Measurements from ENCODE around the gene ACTL7B. TPM values are rescaled to one million over a fixed set of nuclear protein-coding genes. Genes with fewer than 3 reads are reported as not detected.

Gene ACTL7B
- total and polyA plus RNA-seq, 2 donors (not counting 1 experiment from before 2014, with no cell fraction given), result not detected

- TF ChIP-seq CTCF (conservative IDR thresholded peaks at IDR 0.05 in 1 of 2, IDR thresholded peaks at IDR 0.05 in 1 of 2; ENCODE audit: low read depth in 1 of 2, low read length in 2 of 2), result no peak
- no peak for TF ChIP-seq EZH2 (IDR thresholded peaks at IDR 0.05; ENCODE audit: low read length, missing control alignments)
- H3K9me3 ChIP-seq (ENCODE audit: control insufficient read depth, insufficient read depth, low read depth, low read length), result no peaks in the 10 kb centered on the region
Observed at GRCh38 chr9:108836319-108836718, 19.5 kb downstream of the ACTL7B start.

GRCh38 chr9:108835831-108836230 is 20.0 kb downstream of the ACTL7B start:
- no peak overlapping the region for H3K9ac ChIP-seq (ENCODE audit: insufficient read depth, low read length)
- no peak for DNase-seq (ENCODE audit: low read depth in 2 of 2)
- no peaks in the 10 kb centered on the region for H3K4me1 ChIP-seq (ENCODE audit: control insufficient read depth, extremely low read depth, insufficient read depth, low read length)
- H4K20me1 ChIP-seq (ENCODE audit: control insufficient read depth, extremely low read depth, insufficient read depth, low read length), result no peaks in the 10 kb centered on the region
- no peak overlapping the region for H3K27ac ChIP-seq (ENCODE audit: insufficient read depth, low read length)
- H2AFZ ChIP-seq (ENCODE audit: low read length), result no peak overlapping the region
- no peaks in the 10 kb centered on the region for H3K36me3 ChIP-seq (ENCODE audit: control insufficient read depth, insufficient read depth, low read length)
- TF ChIP-seq CTCF (conservative IDR thresholded peaks at IDR 0.05 in 1 of 2, IDR thresholded peaks at IDR 0.05 in 1 of 2; ENCODE audit: low read depth in 1 of 2, low read length in 2 of 2) (no peak), EZH2 (IDR thresholded peaks at IDR 0.05; ENCODE audit: low read length, missing control alignments) (no peak)
- H3K9me3 ChIP-seq (ENCODE audit: control insufficient read depth, insufficient read depth, low read depth, low read length), result no peaks in the 10 kb centered on the region
- no peak overlapping the region for H3K4me3 ChIP-seq (replicated peaks in 1 of 4; ENCODE audit: control extremely low read depth in 1 of 4, insufficient read depth in 1 of 4, low read depth in 3 of 4, low read length in 4 of 4)
- no peak overlapping the region for H3K4me2 ChIP-seq (ENCODE audit: extremely low read depth, insufficient read depth, low read length)
- H3K27me3 ChIP-seq (ENCODE audit: control insufficient read depth, insufficient read depth, low read length), result no peaks in the 10 kb centered on the region
- H3K79me2 ChIP-seq (ENCODE audit: control insufficient read depth, insufficient read depth, low read length), result no peaks in the 10 kb centered on the region

More at GRCh38 chr9:108836319-108836718, 19.5 kb downstream of the ACTL7B start:
- no peaks in the 10 kb centered on the region for H3K4me1 ChIP-seq (ENCODE audit: control insufficient read depth, extremely low read depth, insufficient read depth, low read length)
- H3K36me3 ChIP-seq (ENCODE audit: control insufficient read depth, insufficient read depth, low read length), result no peaks in the 10 kb centered on the region
- H3K79me2 ChIP-seq (ENCODE audit: control insufficient read depth, insufficient read depth, low read length), result no peaks in the 10 kb centered on the region
- DNase-seq (ENCODE audit: low read depth in 2 of 2), result no peak
- H3K4me2 ChIP-seq (ENCODE audit: extremely low read depth, insufficient read depth, low read length), result no peak overlapping the region
- no peaks in the 10 kb centered on the region for H4K20me1 ChIP-seq (ENCODE audit: control insufficient read depth, extremely low read depth, insufficient read depth, low read length)
- no peaks in the 10 kb centered on the region for H3K27me3 ChIP-seq (ENCODE audit: control insufficient read depth, insufficient read depth, low read length)
- no peak overlapping the region for H3K4me3 ChIP-seq (replicated peaks in 1 of 4; ENCODE audit: control extremely low read depth in 1 of 4, insufficient read depth in 1 of 4, low read depth in 3 of 4, low read length in 4 of 4)
- H2AFZ ChIP-seq (ENCODE audit: low read length), result no peak overlapping the region
- H3K9ac ChIP-seq (ENCODE audit: insufficient read depth, low read length), result no peak overlapping the region
- no peak overlapping the region for H3K27ac ChIP-seq (ENCODE audit: insufficient read depth, low read length)

- H2AFZ ChIP-seq (ENCODE audit: low read length), result no peak overlapping the region
- TF ChIP-seq EZH2 (IDR thresholded peaks at IDR 0.05; ENCODE audit: low read length, missing control alignments) (no peak), CTCF (conservative IDR thresholded peaks at IDR 0.05 in 1 of 2, IDR thresholded peaks at IDR 0.05 in 1 of 2; ENCODE audit: low read depth in 1 of 2, low read length in 2 of 2) (no peak)
- no peaks in the 10 kb centered on the region for H3K4me1 ChIP-seq (ENCODE audit: control insufficient read depth, extremely low read depth, insufficient read depth, low read length)
- H3K9me3 ChIP-seq (ENCODE audit: control insufficient read depth, insufficient read depth, low read depth, low read length), result no peaks in the 10 kb centered on the region
- H4K20me1 ChIP-seq (ENCODE audit: control insufficient read depth, extremely low read depth, insufficient read depth, low read length), result no peaks in the 10 kb centered on the region
- no peak overlapping the region for H3K27ac ChIP-seq (ENCODE audit: insufficient read depth, low read length)
- DNase-seq (ENCODE audit: low read depth in 2 of 2), result no peak
- H3K4me3 ChIP-seq (replicated peaks in 1 of 4; ENCODE audit: control extremely low read depth in 1 of 4, insufficient read depth in 1 of 4, low read depth in 3 of 4, low read length in 4 of 4), result no peak overlapping the region
- no peak overlapping the region for H3K4me2 ChIP-seq (ENCODE audit: extremely low read depth, insufficient read depth, low read length)
- no peaks in the 10 kb centered on the region for H3K27me3 ChIP-seq (ENCODE audit: control insufficient read depth, insufficient read depth, low read length)
- no peaks in the 10 kb centered on the region for H3K36me3 ChIP-seq (ENCODE audit: control insufficient read depth, insufficient read depth, low read length)
- H3K79me2 ChIP-seq (ENCODE audit: control insufficient read depth, insufficient read depth, low read length), result no peaks in the 10 kb centered on the region
- no peak overlapping the region for H3K9ac ChIP-seq (ENCODE audit: insufficient read depth, low read length)
Observed at GRCh38 chr9:108834959-108835665, 20.7 kb downstream of the ACTL7B start.
